Immature natural killer cell (primary cell): Measurements from ENCODE around the gene RLN3. TPM values are rescaled to one million over a fixed set of nuclear protein-coding genes. Genes with fewer than 3 reads are reported as not detected.

Experiments used
- DNase-seq, 3 donors: peaks; one replicate each; pipeline ENCODE4 v3.0.0; 2022; ENCODE audit warnings: mixed read lengths in 1 of 3
- H3K27ac Mint-ChIP-seq, 6 donors: one replicate each; pipeline ENCODE4 v1.8.0; 2020; ENCODE audit warnings: mixed read lengths in 6 of 6, mild to moderate bottlenecking in 5 of 6, inconsistent platforms in 4 of 6, moderate library complexity in 3 of 6
- H3K27me3 Mint-ChIP-seq, 3 donors: one replicate each; pipeline ENCODE4 v1.8.0; 2020 to 2021; ENCODE audit warnings: low read depth in 3 of 3, mild to moderate bottlenecking in 3 of 3, mixed read lengths in 3 of 3, moderate library complexity in 3 of 3, inconsistent platforms in 1 of 3
- H3K36me3 Mint-ChIP-seq, 3 donors: one replicate each; pipeline ENCODE4 v1.8.0; 2020; ENCODE audit warnings: mixed read lengths in 3 of 3, inconsistent platforms in 2 of 3, mild to moderate bottlenecking in 2 of 3
- H3K4me1 Mint-ChIP-seq, 2 donors: one replicate each; pipeline ENCODE4 v1.8.0; 2020; ENCODE audit warnings: inconsistent platforms in 2 of 2, mild to moderate bottlenecking in 2 of 2, mixed read lengths in 2 of 2, moderate library complexity in 1 of 2
- H3K4me3 Mint-ChIP-seq, 5 donors: one replicate each; pipeline ENCODE4 v1.8.0; 2020; ENCODE audit warnings: mild to moderate bottlenecking in 5 of 5, mixed read lengths in 5 of 5, inconsistent platforms in 3 of 5, moderate library complexity in 3 of 5
- H3K9me3 Mint-ChIP-seq, 6 donors: one replicate each; pipeline ENCODE4 v1.8.0; 2020; ENCODE audit warnings: mild to moderate bottlenecking in 6 of 6, mixed read lengths in 6 of 6, inconsistent platforms in 4 of 6, moderate library complexity in 3 of 6
- polyA plus RNA-seq, 3 donors: library from polyadenylated mRNA; unstranded; fragments of 300-500 nt; fragmentation: Illumina TruSeq; gene quantifications; one replicate each; pipeline ENCODE4 v1.2.3, GENCODE V29; 2021

RLN3 gene
- polyA plus RNA-seq, 3 donors from 2014 or later: not detected

- peak; percentile 81 to 84 (median 84) for DNase-seq
- Mint-ChIP-seq H3K36me3 (no peaks in the 10 kb centered on the region), H3K27me3 (peaks cover 2 to 5% (median 5%) of the 10 kb centered on the region in 3 donors), H3K4me3 (peak overlapping the region; percentile 89 to 97 (median 94)), H3K27ac (peak overlapping the region in 4 of 6 donors; percentile 81 to 93 (median 89)), H3K4me1 (peaks cover 18 to 21% of the 10 kb centered on the region in 2 donors), H3K9me3 (no peaks in the 10 kb centered on the region)
Measured at GRCh38 chr19:14073261-14073924, 45.4 kb downstream of the RLN3 start.

- Mint-ChIP-seq H3K27ac (peak overlapping the region; percentile 81 to 93 (median 88)), H3K4me3 (peak overlapping the region; percentile 89 to 97 (median 94)), H3K36me3 (no peaks in the 10 kb centered on the region), H3K4me1 (peaks cover 18 to 21% of the 10 kb centered on the region in 2 donors), H3K9me3 (no peaks in the 10 kb centered on the region), H3K27me3 (peaks cover 2 to 5% (median 5%) of the 10 kb centered on the region in 3 donors)
- peak in 2 of 3 donors; percentile 14 to 18 for DNase-seq
Measured at GRCh38 chr19:14073925-14074838, 46.2 kb downstream of the RLN3 start.

GRCh38 chr19:14078411-14078810, 50.5 kb downstream of the RLN3 start:
- peaks cover 34 to 40% of the 10 kb centered on the region in 2 donors for H3K4me1 Mint-ChIP-seq
- no peak for DNase-seq
- H3K27ac Mint-ChIP-seq: peak overlapping the region in 1 of 6 donors; percentile 30
- H3K27me3 Mint-ChIP-seq: peaks cover 6 to 13% (median 6%) of the 10 kb centered on the region in 3 donors
- H3K9me3 Mint-ChIP-seq: no peaks in the 10 kb centered on the region
- no peaks in the 10 kb centered on the region for H3K36me3 Mint-ChIP-seq
- H3K4me3 Mint-ChIP-seq: peak overlapping the region in 1 of 5 donors; percentile 12

Other genes starting within 250 kb of the RLN3 start
- 1 to 10 TPM in 1 of 3 donors, under 1 TPM in 1, not detected in 1; 0.62 to 1.2 TPM for gene ZSWIM4, start 232.7 kb upstream of the RLN3 start, polyA plus RNA-seq
- gene NANOS3, start 151.0 kb upstream of the RLN3 start, polyA plus RNA-seq: not detected
- 10 to 100 TPM in 1 of 3 donors, 1 to 10 TPM in 2; 2.7 to 12.2 (median 6.9) TPM for gene BRME1, start 122.0 kb upstream of the RLN3 start, polyA plus RNA-seq
- 10 to 100 TPM in 1 of 3 donors, 1 to 10 TPM in 2; 1.5 to 19.2 (median 5.8) TPM for gene CC2D1A, start 121.9 kb upstream of the RLN3 start, polyA plus RNA-seq
- not detected for gene PODNL1, start 89.7 kb upstream of the RLN3 start, polyA plus RNA-seq
- gene DCAF15, start 75.6 kb upstream of the RLN3 start, polyA plus RNA-seq: 1 to 10 TPM; 2.4 to 9.4 (median 4.2) TPM
- 1 to 10 TPM in 1 of 3 donors, under 1 TPM in 2; 0.21 to 1.5 (median 0.66) TPM for gene RFX1, start 21.8 kb upstream of the RLN3 start, polyA plus RNA-seq
- gene IL27RA, start 3.6 kb downstream of the RLN3 start, polyA plus RNA-seq: 10 to 100 TPM; 58.6 to 86.4 (median 69.9) TPM
- not detected for gene PALM3, start 33.9 kb downstream of the RLN3 start, polyA plus RNA-seq
- gene MISP3, start 44.6 kb downstream of the RLN3 start, polyA plus RNA-seq: 1 to 10 TPM in 2 of 3 donors, under 1 TPM in 1; 0.62 to 2.9 (median 2.1) TPM
- gene C19orf67, start 57.6 kb downstream of the RLN3 start, polyA plus RNA-seq: not detected
- gene SAMD1, start 62.6 kb downstream of the RLN3 start, polyA plus RNA-seq: 1 to 10 TPM in 2 of 3 donors, not detected in 1; 1.6 to 3.1 TPM
- gene PRKACA, start 89.6 kb downstream of the RLN3 start, polyA plus RNA-seq: 1 to 10 TPM in 2 of 3 donors, under 1 TPM in 1; 0.64 to 1.7 (median 1.4) TPM
- gene ASF1B, start 108.4 kb downstream of the RLN3 start, polyA plus RNA-seq: 10 to 100 TPM in 1 of 3 donors, 1 to 10 TPM in 2; 7.0 to 11.8 (median 9.7) TPM
- 1 to 10 TPM in 1 of 3 donors, under 1 TPM in 2; 0.52 to 2.1 (median 0.53) TPM for gene ADGRL1, start 178.0 kb downstream of the RLN3 start, polyA plus RNA-seq